Umbilical cord (tissue), 2 donors: ENCODE data around the gene SLC37A1. TPM values are rescaled to one million over a fixed set of nuclear protein-coding genes. Genes with fewer than 3 reads are reported as not detected.

Experiments
- DNase-seq: peaks from one replicate; pipeline ENCODE4 v3.0.0-alpha.2; 2015; ENCODE audit warnings: low spot score
- total RNA-seq: library from RNA; depleted of rRNA; stranded (reverse); fragments of >200 nt; gene quantifications from one replicate; pipeline ENCODE4 v1.2.3, GENCODE V29; 2014; ENCODE audit warnings: low replicate concordance; ENCODE audit not compliant: insufficient read depth

SLC37A1 gene
- total RNA-seq, 1 donor from 2014 or later, result 4.8 TPM

GRCh38 chr21:42478504-42478903 is 35.1 kb upstream of the SLC37A1 start:
- DNase-seq, result no peak

GRCh38 chr21:42479582-42479981 is 34.1 kb upstream of the SLC37A1 start:
- no peak for DNase-seq

- no peak for DNase-seq
These were observed 32.9 kb upstream of the SLC37A1 start for GRCh38 chr21:42480736-42481135.

- no peak for DNase-seq
These were observed 32.5 kb upstream of the SLC37A1 start for GRCh38 chr21:42481169-42481568.

GRCh38 chr21:42484966-42485365 is 28.7 kb upstream of the SLC37A1 start:
- DNase-seq, result no peak

- DNase-seq, result no peak
These were observed 27.6 kb upstream of the SLC37A1 start for GRCh38 chr21:42486072-42486471.

GRCh38 chr21:42486531-42486930 is 27.1 kb upstream of the SLC37A1 start:
- no peak for DNase-seq

GRCh38 chr21:42489006-42489563 is 24.6 kb upstream of the SLC37A1 start:
- DNase-seq, result no peak

GRCh38 chr21:42489991-42490390 is 23.7 kb upstream of the SLC37A1 start:
- no peak for DNase-seq

- no peak for DNase-seq
These were observed 22.9 kb upstream of the SLC37A1 start for GRCh38 chr21:42490720-42491119.

- no peak for DNase-seq
These were observed 22.3 kb upstream of the SLC37A1 start for GRCh38 chr21:42491328-42491727.

GRCh38 chr21:42492201-42492600 is 21.5 kb upstream of the SLC37A1 start:
- no peak for DNase-seq

- no peak for DNase-seq
These were observed 20.3 kb upstream of the SLC37A1 start for GRCh38 chr21:42493109-42494060.

- DNase-seq, result no peak
These were observed 18.6 kb upstream of the SLC37A1 start for GRCh38 chr21:42495027-42495426.

- DNase-seq, result no peak
These were observed 17.9 kb upstream of the SLC37A1 start for GRCh38 chr21:42495765-42496119.

- DNase-seq, result peak; percentile 100
These were observed 17.4 kb upstream of the SLC37A1 start, which contains the start of gene RSPH1 for GRCh38 chr21:42496120-42496838. TSS of gene RSPH1 (minus strand) at chr21:42496224. CDS start at chr21:42496186, 38 bp downstream.

GRCh38 chr21:42496839-42497202 is 16.8 kb upstream of the SLC37A1 start:
- no peak for DNase-seq

GRCh38 chr21:42498012-42498411 is 15.6 kb upstream of the SLC37A1 start:
- DNase-seq, result no peak

- no peak for DNase-seq
These were observed 14.1 kb upstream of the SLC37A1 start for GRCh38 chr21:42499444-42500112.

- no peak for DNase-seq
These were observed 13.4 kb upstream of the SLC37A1 start for GRCh38 chr21:42500225-42500624.

GRCh38 chr21:42500736-42501135 is 12.9 kb upstream of the SLC37A1 start:
- no peak for DNase-seq

- no peak for DNase-seq
These were observed 9.9 kb upstream of the SLC37A1 start for GRCh38 chr21:42503711-42504110.
